Gastrocnemius medialis (tissue), 4 donors: ENCODE results near the gene TEX12. TPM values are rescaled to one million over a fixed set of nuclear protein-coding genes. Genes with fewer than 3 reads are reported as not detected.

Experiments
- ATAC-seq, 2 donors: fragments of 150-250 bp; one replicate each; pipeline ENCODE4 v1.9.1; 2016
- DNase-seq, 2 donors: peaks; one replicate each; pipeline ENCODE4 v3.0.0-alpha.2; 2019
- H3K27ac ChIP-seq, 4 donors: fragments of 200-600 bp; sonication (generic); 1 replicate in 1 of 4; 2 replicates in 3 of 4; pipeline ENCODE4 v1.5.1; 2016 to 2018; ENCODE audit warnings: mild to moderate bottlenecking in 2 of 4, moderate library complexity in 1 of 4
- H3K27me3 ChIP-seq, 3 donors: fragments of 200-600 bp; sonication (generic) in 2 of 3; 1 replicate in 1 of 3; 2 replicates in 2 of 3; pipeline versions ENCODE4 v1.5.1 to v1.6.0; 2016 to 2019; ENCODE audit warnings: mild to moderate bottlenecking in 1 of 3, moderate library complexity in 1 of 3
- H3K36me3 ChIP-seq, 2 donors: fragments of 200-600 bp; sonication (generic) in 1 of 2; one replicate each; pipeline ENCODE4 v1.5.1; 2017 to 2018
- H3K4me1 ChIP-seq, 2 donors: fragments of 200-600 bp; sonication (generic) in 1 of 2; one replicate each; pipeline ENCODE4 v1.5.1; 2016 to 2017; ENCODE audit warnings: mild to moderate bottlenecking in 2 of 2
- H3K4me3 ChIP-seq, 4 donors: fragments of 200-600 bp; sonication (generic) in 3 of 4; 1 replicate in 1 of 4; 2 replicates in 3 of 4; pipeline ENCODE4 v1.5.1; 2016 to 2019; ENCODE audit warnings: mild to moderate bottlenecking in 2 of 4
- H3K9me3 ChIP-seq, 3 donors: fragments of 200-600 bp; sonication (generic) in 2 of 3; 1 replicate in 1 of 3; 2 replicates in 2 of 3; pipeline ENCODE4 v1.5.1; 2016 to 2019
- POLR2A ChIP-seq, 2 donors: fragments of 450-650 bp; IDR thresholded peaks; one replicate each; pipeline ENCODE4 v1.6.1; 2017; ENCODE audit warnings: antibody characterized with exemption in 2 of 2, mild to moderate bottlenecking in 2 of 2, moderate library complexity in 2 of 2
- in situ Hi-C, 4 donors: fragments of 200-750 bp; cut with MboI; loops; one replicate each; pipeline versions ENCODE4 v1.15.0 to v1.8.0; 2017; ENCODE audit warnings: low sequenced_read_pairs in 4 of 4
- intact Hi-C: fragments of 100-400 bp; cut with DNase I; formaldehyde crosslinking; loops from one replicate; pipeline ENCODE4 v1.15.1; 2023; ENCODE audit warnings: low total_unique reads
- total RNA-seq, 4 donors: library from RNA; depleted of rRNA; stranded (reverse); fragments of >200 nt; gene quantifications; one replicate each; pipeline versions ENCODE4 v1.1.0 to v1.2.3, GENCODE V29; 2016
- TF ChIP-seq, protein P1 (sequence below), 5 experiments: fragments of 450-650 bp in 3 of 5; fragments of 200-600 bp in 2 of 5; sonication (generic) in 2 of 5; IDR thresholded peaks in 4 of 5; conservative IDR thresholded peaks in 1 of 5; 1 replicate in 4 of 5; 2 replicates in 1 of 5; pipeline ENCODE4 v1.5.1; 2016 to 2019; ENCODE audit warnings: antibody characterized with exemption in 5 of 5, mild to moderate bottlenecking in 3 of 5, moderate library complexity in 3 of 5

TEX12 gene
- total RNA-seq, 4 donors from 2014 or later = 0.62 to 2.1 (median 0.68) TPM; not detected in 1

GRCh38 chr11:112210890-112211289, 43.7 kb downstream of the TEX12 start:
- H3K27me3 ChIP-seq = no peaks in the 10 kb centered on the region
- no peak overlapping the region for H3K4me3 ChIP-seq
- TF ChIP-seq, protein P1, sequence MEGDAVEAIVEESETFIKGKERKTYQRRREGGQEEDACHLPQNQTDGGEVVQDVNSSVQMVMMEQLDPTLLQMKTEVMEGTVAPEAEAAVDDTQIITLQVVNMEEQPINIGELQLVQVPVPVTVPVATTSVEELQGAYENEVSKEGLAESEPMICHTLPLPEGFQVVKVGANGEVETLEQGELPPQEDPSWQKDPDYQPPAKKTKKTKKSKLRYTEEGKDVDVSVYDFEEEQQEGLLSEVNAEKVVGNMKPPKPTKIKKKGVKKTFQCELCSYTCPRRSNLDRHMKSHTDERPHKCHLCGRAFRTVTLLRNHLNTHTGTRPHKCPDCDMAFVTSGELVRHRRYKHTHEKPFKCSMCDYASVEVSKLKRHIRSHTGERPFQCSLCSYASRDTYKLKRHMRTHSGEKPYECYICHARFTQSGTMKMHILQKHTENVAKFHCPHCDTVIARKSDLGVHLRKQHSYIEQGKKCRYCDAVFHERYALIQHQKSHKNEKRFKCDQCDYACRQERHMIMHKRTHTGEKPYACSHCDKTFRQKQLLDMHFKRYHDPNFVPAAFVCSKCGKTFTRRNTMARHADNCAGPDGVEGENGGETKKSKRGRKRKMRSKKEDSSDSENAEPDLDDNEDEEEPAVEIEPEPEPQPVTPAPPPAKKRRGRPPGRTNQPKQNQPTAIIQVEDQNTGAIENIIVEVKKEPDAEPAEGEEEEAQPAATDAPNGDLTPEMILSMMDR (IDR thresholded peaks at IDR 0.05 in 4 of 5, conservative IDR thresholded peaks at IDR 0.05 in 1 of 5) = no peak
- no peak for TF ChIP-seq POLR2A (IDR thresholded peaks at IDR 0.05)
- no peak for DNase-seq
- H3K36me3 ChIP-seq = no peaks in the 10 kb centered on the region
- intact Hi-C loops = no loop called here
- no peaks in the 10 kb centered on the region for H3K4me1 ChIP-seq
- no peaks in the 10 kb centered on the region for H3K9me3 ChIP-seq
- no peak overlapping the region for H3K27ac ChIP-seq
- ATAC-seq = no peak
- in situ Hi-C loops = loop anchor here in 2 of 4 donors (10.0 to 25.0 kb wide), 2 partner anchors 1076 to 1084 kb away; no protein-coding TSS in a partner anchor

- no peaks in the 10 kb centered on the region for H3K27me3 ChIP-seq
- H3K9me3 ChIP-seq = no peaks in the 10 kb centered on the region
- DNase-seq (no peak), ATAC-seq (no peak)
- no peaks in the 10 kb centered on the region for H3K36me3 ChIP-seq
- H3K4me3 ChIP-seq = no peak overlapping the region
- TF ChIP-seq POLR2A (IDR thresholded peaks at IDR 0.05) = no peak
- TF ChIP-seq, protein P1 (IDR thresholded peaks at IDR 0.05 in 4 of 5, conservative IDR thresholded peaks at IDR 0.05 in 1 of 5) = no peak
- intact Hi-C loops (no loop called here), in situ Hi-C loops (loop anchor here in 2 of 4 donors (10.0 to 25.0 kb wide), 2 partner anchors 1076 to 1083 kb away; no protein-coding TSS in a partner anchor)
- H3K4me1 ChIP-seq = no peaks in the 10 kb centered on the region
- no peak overlapping the region for H3K27ac ChIP-seq
Measured at GRCh38 chr11:112211536-112211935, 44.4 kb downstream of the TEX12 start.

GRCh38 chr11:112212290-112212689, 45.1 kb downstream of the TEX12 start:
- in situ Hi-C loops = loop anchor here in 2 of 4 donors (10.0 to 25.0 kb wide), 2 partner anchors 1075 to 1083 kb away; no protein-coding TSS in a partner anchor
- Histone ChIP-seq H3K27ac (no peak overlapping the region), H3K9me3 (no peaks in the 10 kb centered on the region), H3K27me3 (no peaks in the 10 kb centered on the region), H3K4me1 (no peaks in the 10 kb centered on the region), H3K4me3 (no peak overlapping the region), H3K36me3 (no peaks in the 10 kb centered on the region)
- intact Hi-C loops = no loop called here
- ATAC-seq (no peak), DNase-seq (no peak)
- TF ChIP-seq, protein P1 (IDR thresholded peaks at IDR 0.05 in 4 of 5, conservative IDR thresholded peaks at IDR 0.05 in 1 of 5) = no peak
- no peak for TF ChIP-seq POLR2A (IDR thresholded peaks at IDR 0.05)

- DNase-seq = no peak
- H3K27ac ChIP-seq = no peak overlapping the region
- intact Hi-C loops (no loop called here), in situ Hi-C loops (loop anchor here in 2 of 4 donors (10.0 to 25.0 kb wide), 2 partner anchors 1075 to 1082 kb away; no protein-coding TSS in a partner anchor)
- H3K9me3 ChIP-seq = no peaks in the 10 kb centered on the region
- no peaks in the 10 kb centered on the region for H3K27me3 ChIP-seq
- no peak overlapping the region for H3K4me3 ChIP-seq
- H3K4me1 ChIP-seq = no peaks in the 10 kb centered on the region
- no peak for ATAC-seq
- no peak for TF ChIP-seq POLR2A (IDR thresholded peaks at IDR 0.05)
- TF ChIP-seq, protein P1 (IDR thresholded peaks at IDR 0.05 in 4 of 5, conservative IDR thresholded peaks at IDR 0.05 in 1 of 5) = no peak
- H3K36me3 ChIP-seq = no peaks in the 10 kb centered on the region
Measured at GRCh38 chr11:112212710-112213109, 45.5 kb downstream of the TEX12 start.

GRCh38 chr11:112213753-112214152, 46.6 kb downstream of the TEX12 start:
- intact Hi-C loops (no loop called here), in situ Hi-C loops (loop anchor here in 2 of 4 donors (10.0 to 25.0 kb wide), 2 partner anchors 1074 to 1081 kb away; no protein-coding TSS in a partner anchor)
- no peak overlapping the region for H3K4me3 ChIP-seq
- no peak overlapping the region for H3K27ac ChIP-seq
- H3K4me1 ChIP-seq = no peaks in the 10 kb centered on the region
- H3K27me3 ChIP-seq = no peaks in the 10 kb centered on the region
- no peak for TF ChIP-seq POLR2A (IDR thresholded peaks at IDR 0.05)
- TF ChIP-seq, protein P1 (IDR thresholded peaks at IDR 0.05 in 4 of 5, conservative IDR thresholded peaks at IDR 0.05 in 1 of 5) = no peak
- DNase-seq (no peak), ATAC-seq (no peak)
- no peaks in the 10 kb centered on the region for H3K9me3 ChIP-seq
- no peaks in the 10 kb centered on the region for H3K36me3 ChIP-seq
